NCI-H187 (cell line): ENCODE results near the gene HLF.
A peak's percentile ranks its signal among the peaks of the same experiment; 100 is the strongest.

Experiments
- DNase-seq, 2 experiments: peaks; one replicate each; lab custom pipeline; 2025; lab: John Stamatoyannopoulos, UW

Gene HLF

GRCh38 chr17:55354941-55355340 is 90.2 kb downstream of the HLF start:
- no peak for DNase-seq

DNA sequence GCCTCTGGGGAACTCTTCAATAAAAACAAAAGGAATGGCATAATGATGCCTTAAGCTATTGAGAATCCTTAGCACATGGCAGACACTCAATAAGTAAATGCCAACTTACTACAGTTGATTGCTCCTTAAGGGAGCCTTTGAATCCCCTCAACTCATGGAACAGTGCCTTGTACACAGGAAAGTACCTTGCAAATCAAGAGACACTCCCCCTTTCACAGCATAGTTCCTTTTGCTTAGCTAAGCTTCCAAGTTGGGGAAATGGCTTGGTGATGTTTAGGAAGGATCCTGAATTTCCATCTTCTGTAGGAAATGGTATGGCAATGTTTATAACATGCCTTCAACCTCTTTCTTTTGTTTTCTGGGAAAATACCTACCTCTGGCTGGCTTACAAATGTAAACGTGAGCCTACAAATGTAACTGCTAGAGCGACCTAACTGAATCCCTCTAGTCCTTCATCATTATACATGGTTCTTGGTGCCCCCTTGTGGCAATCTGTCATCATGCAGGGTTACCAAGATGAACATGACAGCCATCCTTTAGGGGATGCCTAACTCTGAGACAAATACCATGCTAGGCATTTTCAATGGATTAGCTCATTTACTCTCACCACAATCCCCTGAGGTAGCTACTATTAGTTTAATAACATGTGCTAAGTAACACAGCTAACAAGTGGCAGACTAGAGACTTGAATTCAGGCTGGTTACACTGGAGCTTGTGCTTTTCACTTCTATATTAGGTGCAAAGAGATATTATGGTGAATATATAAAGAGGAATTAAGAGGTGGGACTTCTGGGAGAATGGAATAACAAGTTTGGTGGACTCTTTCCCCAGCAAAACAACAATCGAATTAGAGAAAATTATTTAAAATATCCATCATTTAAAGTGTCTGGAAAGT is 91.9 kb downstream of the HLF start:
- peak; percentile 16 to 30 for DNase-seq

DNA sequence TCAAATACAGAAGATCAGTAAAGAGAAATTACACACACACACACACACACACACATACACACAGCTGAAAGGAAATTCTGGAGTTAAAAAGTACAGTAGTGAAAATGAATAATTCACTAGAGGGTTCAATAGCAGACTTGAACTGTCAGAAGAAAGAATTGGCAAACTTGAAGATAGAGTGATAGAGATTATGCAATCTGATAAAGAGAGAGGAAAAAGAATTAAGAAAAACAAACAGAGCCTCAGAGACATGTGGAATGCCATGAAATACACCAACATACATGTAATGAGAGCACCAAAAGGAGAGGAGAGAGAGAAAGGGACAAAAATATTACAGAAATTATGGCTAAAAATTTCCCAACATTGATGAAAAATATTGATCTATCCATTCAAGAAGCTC is 96.2 kb downstream of the HLF start:
- no peak for DNase-seq

GRCh38 chr17:55363033-55363432 is 98.3 kb downstream of the HLF start:
- DNase-seq = no peak

DNA sequence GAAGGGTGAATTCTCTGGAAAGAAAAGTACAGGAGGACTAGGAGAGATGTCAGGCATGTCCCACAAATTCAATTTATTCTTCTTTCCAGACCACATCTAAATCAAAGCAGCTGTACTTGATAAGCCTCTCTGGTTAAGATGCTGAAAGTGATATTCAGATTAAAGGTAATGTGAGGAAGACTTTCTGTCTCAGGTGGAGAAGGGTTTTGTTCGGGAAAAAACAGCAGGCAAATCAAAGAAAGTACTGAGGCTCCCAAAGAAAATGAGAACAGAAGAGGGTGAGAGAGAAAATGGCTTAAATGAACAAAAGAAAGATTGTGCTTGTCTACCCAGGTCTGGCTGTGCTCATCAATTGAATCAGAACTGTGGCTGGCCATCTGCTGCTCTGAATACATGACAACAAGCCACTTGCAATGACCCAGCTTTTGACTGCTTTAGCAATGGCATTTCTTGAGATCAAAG is 101.3 kb downstream of the HLF start:
- no peak for DNase-seq

GRCh38 chr17:55368706-55369105 is 103.9 kb downstream of the HLF start:
- no peak for DNase-seq
